ENCODE measurements around the gene UBAP1L.
"Not testable (repeated sequence)": the region's sequence is repeated elsewhere in the genome, so short reads cannot be mapped to it uniquely, and the experiment has no call there.

UBAP1L gene

DNA sequence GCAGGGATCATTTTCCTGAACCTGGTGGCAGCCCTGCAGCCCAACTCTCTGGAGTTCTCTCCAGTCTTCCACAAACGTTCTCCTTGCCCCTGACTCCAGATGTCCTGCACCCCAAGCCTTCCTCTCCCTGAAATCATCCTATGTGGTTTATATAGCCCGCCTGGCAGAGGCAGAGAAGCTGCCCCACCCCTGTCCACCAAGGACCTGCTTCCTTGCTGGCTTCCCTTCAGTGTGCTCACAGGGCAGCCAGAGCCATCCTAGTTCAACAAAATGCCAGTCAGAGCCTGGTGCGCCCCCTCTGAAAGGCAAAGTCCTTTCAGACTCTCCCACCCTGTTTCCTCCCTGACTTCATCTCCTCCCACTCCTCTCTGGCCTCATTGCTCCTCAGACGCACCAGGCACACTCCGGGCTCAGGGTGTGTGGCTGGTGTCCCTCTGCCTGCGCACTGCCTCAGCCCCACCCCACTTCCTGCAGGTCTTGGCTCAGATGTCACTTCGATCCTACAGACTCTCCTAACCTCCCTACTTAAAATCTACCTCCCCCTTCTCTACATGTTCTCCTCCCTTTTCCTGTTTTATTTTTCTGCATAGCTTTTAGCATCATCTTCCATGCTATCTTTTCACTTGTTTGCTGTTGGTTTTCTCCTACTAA is 32.6 kb downstream of the UBAP1L start:
- no peak for DNase-seq

DNA sequence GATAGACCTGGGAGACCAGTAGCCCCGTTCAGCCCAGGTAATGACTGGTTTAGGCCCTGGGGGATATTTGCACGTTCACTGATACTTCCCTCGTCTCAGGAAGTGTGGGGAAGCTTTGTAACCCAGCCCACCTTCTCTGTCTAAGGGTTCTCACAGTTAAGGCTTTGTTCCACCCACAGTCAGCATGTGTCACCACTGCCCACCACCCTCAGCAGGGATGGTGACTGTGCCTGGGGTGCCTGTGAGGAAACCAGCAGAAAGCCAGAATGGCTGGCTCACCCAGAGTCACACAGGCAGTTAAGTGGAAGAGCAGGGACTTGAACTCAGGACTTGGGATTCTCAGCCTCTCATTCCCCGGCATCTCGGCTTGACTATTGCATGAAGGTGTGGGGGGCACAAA is 33.2 kb downstream of the UBAP1L start:
- no peak for DNase-seq

DNA sequence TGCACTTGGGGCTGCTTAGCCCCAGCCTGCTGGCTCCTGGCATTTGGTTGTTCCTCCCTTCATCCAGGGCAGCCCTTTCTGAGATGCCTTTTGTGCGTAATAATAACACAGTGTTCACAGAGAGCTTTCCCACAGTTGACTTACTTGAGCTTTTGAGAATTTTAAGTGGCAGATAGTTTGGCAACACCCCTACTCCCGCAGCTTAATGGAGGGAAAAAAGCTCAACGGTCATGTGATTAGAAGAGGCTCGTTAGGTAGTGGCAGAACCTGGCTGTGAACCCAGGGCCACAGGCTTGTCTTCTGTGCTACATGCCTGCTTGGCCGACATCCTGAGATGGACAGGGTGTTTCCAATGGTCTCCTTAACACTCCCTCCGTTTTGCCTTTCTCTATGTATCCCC is 33.7 kb downstream of the UBAP1L start:
- DNase-seq, result no peak

DNA sequence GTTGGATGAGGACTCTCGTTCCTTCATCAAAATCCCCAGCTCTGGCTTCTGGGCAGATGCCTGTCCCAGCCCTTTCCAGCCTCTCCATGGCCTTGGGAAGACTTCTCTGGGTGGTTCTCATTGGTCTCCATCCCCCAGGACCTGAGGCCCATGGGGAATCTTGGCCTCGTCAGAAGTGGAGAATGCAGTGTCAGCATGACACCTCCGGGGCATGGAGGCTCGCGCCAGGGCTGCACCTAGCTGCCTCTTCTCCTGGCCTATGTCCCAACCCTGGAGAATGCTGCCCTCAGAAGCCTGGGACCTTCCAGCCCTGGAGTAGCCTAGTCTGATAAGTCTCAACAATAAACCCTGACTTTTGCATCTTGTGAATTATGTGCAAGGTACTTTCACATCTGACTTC is 35.4 kb downstream of the UBAP1L start:
- DNase-seq, result no peak

DNA sequence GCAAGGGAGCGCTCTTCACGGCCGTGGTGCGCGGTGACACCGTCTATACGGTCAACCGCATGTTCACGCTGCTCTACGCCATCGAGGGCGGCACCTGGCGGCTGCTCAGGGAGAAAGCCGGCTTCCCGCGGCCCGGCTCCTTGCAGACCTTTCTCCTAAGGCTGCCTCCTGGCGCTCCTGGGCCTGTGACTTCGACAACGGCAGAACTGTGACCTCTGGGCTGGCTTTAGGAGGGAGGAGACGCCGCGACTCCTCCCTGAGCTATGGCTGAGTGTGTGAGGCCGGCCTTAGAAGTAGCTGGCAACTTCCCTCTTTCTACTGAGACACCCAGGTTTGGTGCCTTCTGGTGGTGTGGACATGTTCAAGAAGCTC is 37.0 kb downstream of the UBAP1L start:
- peak; percentile 62 for DNase-seq

DNA sequence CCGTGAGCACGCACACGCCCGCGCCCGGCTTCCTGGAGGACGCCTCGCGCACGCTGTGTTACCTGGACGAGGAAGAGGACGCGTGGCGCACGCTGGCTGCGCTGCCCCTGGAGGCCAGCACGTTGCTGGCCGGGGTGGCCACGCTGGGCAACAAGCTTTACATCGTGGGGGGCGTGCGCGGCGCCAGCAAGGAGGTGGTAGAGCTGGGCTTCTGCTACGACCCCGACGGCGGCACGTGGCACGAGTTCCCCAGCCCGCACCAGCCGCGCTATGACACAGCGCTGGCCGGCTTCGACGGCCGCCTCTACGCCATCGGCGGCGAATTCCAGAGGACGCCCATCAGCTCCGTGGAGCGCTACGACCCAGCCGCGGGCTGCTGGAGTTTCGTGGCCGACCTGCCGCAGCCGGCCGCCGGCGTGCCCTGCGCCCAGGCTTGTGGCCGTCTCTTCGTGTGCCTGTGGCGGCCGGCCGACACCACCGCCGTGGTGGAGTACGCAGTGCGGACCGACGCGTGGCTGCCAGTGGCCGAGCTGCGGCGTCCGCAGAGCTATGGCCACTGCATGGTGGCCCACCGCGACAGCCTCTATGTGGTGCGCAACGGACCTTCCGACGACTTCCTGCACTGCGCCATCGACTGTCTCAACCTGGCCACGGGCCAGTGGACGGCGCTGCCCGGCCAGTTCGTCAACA is 37.6 kb downstream of the UBAP1L start:
- DNase-seq, result no peak

DNA sequence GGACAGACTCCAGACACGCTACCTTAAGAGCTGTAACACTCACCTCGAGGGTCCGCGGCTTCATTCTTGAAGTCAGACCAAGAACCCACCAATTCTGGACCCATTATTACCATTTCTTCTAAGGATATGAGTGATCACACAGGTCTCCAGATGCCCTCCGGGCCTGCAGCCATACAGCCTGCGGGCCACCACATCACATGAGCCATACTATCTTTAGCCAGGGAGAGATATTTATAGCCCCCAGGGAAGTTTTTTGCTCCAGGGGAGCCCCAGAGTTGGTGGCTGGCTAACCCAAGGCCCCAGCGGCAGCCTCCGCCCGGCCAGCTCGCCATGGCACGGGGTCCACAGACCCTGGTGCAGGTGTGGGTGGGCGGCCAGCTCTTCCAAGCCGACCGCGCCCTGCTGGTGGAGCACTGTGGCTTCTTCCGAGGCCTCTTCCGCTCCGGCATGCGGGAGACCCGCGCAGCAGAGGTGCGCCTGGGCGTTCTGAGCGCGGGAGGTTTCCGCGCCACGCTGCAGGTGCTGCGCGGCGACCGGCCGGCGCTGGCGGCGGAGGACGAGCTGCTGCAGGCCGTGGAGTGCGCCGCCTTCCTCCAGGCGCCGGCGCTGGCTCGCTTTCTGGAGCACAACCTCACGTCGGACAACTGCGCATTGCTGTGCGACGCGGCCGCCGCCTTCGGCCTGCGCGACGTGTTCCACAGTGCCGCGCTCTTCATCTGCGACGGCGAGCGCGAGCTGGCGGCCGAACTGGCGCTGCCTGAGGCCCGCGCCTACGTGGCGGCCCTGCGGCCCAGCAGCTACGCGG is 38.3 kb downstream of the UBAP1L start, which contains the start of gene KBTBD13:
Gene KBTBD13, plus strand, starts transcription at position 261 of the 805 bp plus-strand sequence. Its CDS starts 70 bp downstream, at position 331.
- no peak for DNase-seq

DNA sequence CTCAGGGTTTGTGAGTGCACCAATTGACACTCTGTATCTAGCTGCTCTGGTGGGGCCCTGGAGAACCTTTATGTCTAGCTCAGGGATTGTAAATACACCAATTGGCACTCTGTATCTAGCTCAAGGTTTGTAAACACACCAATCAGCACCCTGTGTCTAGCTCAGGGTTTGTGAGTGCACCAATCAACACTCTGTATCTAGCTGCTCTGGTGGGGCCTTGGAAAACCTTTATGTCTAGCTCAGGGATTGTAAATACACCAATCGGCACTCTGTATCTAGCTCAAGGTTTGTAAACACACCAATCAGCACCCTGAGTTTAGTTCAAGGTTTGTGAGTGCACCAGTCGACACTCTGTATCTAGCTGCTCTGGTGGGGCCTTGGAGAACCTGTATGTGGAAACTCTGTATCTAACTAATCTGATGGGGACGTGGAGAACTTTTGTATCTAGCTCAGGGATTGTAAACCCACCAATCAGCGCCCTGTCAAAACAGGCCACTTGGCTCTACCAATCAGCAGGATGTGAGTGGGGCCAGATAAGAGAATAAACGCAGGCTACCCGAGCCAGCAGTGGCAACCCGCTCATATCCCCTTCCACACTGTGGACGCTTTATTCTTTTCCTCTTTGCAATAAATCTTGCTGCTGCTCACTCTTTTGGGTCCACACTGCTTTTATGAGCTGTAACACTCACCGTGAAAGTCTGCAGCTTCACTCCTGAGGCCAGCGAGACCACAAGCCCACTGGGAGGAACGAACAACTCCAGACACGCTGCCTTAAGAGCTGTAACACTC is 39.2 kb downstream of the UBAP1L start:
- DNase-seq, result not testable (repeated sequence)

DNA sequence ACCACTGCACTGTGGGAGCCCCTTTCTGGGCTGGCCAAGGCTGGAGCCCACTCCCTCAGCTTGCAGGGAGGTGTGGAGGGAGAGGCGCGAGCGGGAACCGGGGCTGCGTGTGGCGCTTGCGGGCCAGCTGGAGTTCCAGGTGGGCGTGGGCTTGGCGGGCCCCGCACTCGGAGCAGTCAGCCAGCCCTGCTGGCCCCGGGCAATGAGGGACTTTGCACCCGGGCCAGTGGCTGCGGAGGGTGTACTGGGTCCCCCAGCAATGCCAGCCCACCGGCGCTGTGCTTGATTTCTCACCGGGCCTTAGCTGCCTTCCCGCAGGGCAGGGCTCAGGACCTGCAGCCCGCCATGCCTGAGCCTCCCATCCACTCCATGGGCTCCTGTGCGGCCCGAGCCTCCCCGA is 40.1 kb downstream of the UBAP1L start:
- not testable (repeated sequence) for DNase-seq

DNA sequence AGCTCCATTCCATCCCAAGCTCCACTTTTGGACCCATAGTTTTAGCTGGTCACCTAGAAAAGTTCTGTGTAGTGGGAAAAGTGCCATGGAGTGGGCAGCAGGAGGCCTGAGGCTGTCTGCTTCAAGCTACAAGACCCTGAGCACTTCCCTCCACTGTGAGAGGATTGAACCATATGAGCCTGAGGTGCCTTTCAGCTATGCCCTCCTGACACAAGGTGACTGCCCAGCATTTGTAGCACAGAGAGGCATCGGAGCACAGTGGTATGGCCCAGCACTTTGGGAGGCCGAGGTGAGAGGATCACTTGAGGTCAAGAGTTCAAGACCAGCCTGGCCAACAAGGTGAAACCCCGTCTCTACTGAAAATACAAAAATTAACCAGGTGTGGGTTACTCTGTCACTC is 42.4 kb downstream of the UBAP1L start:
- no peak for DNase-seq

DNA sequence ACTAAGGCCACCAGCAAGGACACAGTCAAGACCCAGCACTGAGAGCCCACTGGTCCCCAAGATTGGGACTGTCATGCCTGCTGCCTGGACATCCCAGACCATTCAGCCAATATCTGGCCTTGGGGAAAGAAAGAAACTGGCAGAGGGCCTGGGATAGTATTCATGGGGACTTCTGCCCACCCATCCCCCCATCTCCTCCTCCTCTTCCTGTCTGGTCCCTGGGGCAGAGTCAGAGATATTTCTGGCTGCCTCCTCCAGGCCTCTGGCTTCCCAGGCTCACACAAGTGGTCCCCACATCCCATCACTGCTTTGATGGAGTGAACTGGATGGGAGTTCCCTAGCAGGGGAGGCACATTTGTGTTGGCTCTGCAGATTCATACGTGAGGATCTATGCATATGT is 43.0 kb downstream of the UBAP1L start:
- DNase-seq, result no peak

DNA sequence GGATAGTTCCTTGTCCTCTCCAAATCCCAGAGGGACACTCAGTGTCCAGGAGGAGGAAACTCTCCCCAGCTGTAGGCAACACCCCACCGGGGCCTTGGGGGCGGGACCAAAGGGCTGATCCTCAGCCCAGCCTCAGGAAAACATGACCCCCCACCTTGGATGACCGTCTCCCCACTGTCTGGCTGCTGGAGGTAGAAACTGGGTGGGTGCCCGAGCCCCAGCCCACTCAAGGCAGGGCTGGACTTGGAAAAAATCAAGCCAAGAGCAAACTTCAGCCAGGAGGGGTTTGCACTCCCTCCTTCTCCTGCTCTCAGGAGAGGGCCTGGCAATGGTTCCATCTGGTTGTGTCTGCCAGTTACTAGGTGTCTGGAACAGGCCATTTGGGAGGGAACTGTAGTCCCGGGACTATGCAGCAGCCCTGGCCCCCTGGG is 43.6 kb downstream of the UBAP1L start:
- DNase-seq, result no peak

DNA sequence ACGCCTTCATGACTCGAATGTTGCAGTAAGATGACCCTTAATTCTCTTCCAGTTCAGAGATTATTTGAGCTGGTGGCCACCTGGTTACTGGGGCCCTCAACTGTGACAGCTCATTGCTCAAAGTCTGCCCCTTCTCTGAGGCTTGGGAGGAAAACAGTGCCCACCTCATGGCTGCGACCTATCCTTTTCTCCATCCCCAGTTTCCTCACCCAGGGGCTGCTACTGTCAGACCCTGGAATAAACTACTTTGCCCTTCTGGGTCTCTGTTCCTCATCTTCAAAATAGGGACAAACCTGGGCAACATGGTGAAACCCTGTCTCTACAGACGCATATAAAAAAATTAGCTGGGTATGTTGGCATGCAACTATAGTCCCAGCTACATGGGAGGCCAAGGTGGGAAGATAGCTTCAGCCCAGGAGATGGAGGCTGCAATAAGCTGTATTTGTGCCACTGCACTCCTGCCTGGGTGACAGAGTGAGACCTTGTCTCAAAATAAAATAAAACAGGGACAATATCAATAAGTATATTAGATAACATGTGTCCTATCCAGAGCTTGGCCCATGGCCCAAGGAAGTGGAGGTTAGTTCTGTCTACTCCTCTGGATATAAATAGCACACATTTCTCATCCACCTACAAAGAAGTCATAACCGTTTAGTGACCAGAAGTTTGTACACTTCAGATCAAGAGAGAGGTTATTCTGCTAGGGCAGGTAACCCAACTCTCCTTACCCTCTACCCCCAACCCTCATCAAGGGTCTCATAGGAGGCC is 45.0 kb downstream of the UBAP1L start:
- DNase-seq, result no peak

DNA sequence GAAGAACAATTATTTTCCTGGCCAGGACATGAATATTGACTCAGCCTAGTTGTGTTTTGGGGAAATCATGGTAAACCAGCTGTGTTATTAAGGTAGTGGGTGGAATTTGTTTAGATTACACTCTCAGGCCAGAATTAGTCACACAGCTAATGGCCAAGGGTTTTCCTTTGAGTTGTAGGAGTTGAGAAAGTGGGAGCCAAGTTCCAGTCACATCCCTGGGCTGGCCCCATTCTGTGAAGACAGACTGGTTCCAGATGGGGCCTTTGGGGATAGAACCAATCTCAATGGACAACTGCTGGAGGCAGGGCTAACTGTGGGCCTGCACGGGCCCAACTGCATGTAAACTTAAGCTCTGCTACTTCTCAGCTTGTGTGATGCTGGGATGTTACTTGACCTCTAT is 45.8 kb downstream of the UBAP1L start:
- DNase-seq, result no peak

DNA sequence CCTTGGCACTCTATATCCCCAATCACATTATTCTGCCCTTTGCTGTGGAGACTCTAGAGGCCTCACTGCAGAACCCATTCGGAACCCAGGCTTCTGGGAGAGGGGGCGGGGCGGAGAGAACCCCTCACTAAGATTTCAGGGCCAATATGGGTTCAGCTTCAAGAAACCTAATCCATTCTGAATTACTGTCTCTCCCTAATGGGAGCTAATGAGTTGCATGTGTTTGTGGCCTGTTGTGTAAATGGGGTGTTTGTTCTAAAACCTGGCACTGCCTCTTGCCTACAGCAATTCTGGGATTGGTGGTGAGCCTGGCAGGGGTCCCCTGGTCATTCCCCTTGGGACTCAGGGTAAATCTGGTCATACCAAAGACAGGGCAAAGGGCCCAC is 46.6 kb downstream of the UBAP1L start:
- DNase-seq, result no peak

DNA sequence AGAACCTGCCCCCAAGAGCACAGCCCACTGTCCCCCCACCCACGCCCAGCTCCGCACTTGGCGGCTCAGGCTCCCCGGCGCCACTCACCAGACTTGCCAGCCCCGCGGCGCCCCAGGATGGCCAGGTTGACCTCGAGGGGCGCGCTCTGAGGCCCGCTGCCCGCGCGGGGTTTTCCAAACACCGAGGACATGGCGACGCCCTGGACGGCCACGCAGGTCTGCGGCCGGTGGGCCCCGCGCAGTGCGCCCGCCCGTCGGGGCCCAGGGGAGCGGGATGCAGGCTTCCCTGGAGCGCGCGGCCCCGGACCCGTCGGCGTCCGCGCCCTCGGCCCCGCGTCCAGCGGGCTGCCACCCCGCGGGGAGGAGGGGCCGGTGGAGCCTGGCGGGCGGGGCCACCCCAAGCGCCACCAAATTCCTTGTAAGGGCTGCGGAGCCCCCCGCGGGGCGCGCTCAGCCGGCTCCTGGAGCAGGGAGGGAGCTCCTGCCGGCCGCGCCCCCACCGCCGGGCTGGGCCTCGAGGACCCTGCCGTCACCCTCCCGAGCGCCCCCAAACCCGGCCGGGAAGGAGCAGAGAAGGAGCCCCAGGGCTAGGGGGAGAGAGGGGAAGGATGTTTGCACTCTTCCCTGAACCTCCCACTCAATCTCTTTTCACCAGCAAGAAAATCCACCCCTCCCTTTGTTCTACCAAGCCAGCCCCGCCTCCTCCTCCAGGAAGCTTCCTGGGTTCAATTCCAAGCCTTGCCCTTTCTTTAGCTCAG is 47.2 kb downstream of the UBAP1L start, which contains the start of gene RASL12:
Gene RASL12, minus strand, starts transcription at position 347 of the 758 bp plus-strand sequence. Its CDS starts 156 bp downstream, at position 191.
- no peak for DNase-seq

DNA sequence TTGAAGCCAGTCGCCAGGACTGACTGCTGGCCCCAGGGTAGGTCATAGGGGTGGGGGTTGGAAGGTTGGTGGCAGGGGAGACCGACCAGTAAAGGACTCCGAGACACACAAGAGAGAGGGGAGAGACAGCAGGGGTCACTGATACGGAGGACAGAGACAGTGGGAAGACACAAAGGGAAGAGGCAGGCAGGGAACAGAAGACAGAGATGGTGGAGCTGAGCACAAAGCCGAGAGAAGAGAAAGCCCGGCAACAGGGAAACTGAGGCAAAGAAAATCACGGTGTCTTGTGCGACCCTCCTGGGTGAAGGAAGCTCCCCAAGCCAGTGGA is 47.7 kb downstream of the UBAP1L start:
- DNase-seq, result no peak

DNA sequence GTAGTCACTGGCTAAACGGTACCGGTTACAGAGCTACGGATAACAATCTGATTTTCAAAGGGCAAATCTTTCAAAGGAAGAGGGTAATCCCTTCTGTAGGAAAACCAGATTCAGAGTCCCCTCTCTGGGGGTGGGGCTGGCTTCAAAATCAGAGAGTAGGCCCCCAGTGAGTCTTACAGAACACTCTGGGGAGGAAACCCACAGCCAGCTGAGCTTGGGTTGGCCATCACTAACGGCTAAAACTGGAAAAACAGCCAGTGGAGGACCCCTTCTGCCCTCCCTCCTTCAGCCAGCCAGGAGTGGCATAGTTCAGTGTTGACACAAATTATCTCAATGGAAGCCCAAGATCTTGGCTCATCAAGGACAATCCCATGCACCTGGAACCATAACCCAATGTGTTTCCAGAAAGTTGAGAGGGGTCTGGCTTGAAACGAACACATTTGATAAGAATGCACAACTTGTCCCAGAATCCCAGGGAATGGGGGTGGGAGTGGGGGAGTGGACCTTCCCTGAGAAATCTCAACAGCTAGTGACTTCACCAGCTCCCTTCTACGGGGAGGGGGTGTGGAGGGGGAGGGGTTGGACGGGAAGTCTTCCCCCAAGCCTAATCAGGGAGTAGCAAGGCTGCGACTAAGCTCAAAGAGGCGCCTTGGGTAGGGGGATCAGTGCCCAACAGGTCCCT is 48.2 kb downstream of the UBAP1L start:
- no peak for DNase-seq

DNA sequence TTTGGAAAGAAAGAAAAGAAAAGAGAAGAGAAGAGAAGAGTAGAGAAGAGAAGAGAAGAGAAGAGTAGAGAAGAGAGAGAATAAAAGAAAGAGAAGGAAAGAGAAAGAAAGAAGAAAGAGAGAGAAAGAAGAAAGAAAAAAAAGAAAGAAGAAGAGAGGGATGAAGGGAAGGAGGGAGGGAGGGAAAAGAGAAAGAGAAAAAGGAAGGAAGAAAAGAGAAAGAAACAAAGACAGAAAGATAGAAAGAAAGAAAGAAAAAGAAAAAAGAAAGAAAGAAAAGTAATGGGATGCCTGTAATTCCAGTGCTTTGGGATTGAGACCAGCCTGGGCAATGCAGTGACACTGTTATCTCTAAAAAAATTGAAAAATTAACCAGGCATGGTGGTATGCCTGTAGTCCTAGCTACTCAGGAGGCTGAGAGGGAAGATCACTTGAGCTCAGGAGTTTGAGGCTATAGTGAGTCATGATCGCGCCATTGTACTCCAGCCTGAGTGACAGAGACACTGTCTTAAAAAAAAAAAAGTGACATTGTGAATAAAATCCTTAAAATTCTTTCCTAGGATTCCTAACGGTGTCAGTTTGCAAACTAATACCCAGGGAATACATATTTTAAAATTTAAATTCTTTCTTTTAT is 48.9 kb downstream of the UBAP1L start:
- no peak for DNase-seq

DNA sequence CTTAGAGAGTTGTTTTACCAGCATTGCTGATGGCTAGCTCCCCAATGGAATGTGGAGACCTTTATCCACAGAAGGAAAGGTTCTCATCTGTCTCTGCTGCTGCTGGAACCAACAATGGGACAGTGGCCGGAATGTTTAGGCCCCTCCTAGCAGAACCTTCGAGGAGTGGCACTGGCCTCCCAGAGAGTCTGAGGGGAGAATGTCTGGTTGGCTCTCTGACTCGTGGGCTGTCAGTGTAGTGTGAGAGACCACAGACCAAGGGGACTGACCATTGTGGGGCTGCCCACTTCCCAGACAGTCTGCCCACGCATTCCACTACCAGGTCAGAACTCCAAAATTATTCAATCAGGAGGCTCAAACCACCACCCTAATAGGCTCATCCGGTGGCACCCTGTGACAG is 52.3 kb downstream of the UBAP1L start:
- no peak for DNase-seq

Measured in activated T-cell treated with anti-CD3 and anti-CD28 coated beads, Interleukin-2, amount 50 U/mL, for 1 hour (primary cell).